HepG2 (cell line): ENCODE measurements around the gene AQP5. TPM values are rescaled to one million over a fixed set of nuclear protein-coding genes. Genes with fewer than 3 reads are reported as not detected.
A peak's percentile ranks its signal among the peaks of the same experiment; 100 is the strongest.

Experiments
- ATAC-seq: fragments of 200-7000 bp; cut with Tn5 transposase; 3 replicates; pipeline ENCODE4 v1.9.1; 2020; ENCODE audit warnings: mild to moderate bottlenecking, moderate library complexity
- BruUV-seq: library from RNA; stranded (reverse); fragments of 400-500 nt; replicated peaks from 2 replicates; lab custom pipeline; 2021; lab: Mats Ljungman, UMichigan
- CTCF ChIA-PET: fragments of 300-600 bp; formaldehyde crosslinking; extraction: SDS; loops from one replicate; lab custom pipeline; 2021; ENCODE audit warnings: low total read pairs, inconsistent platforms, low intra/inter-chr PET ratio; lab: Yijun Ruan, JAX
- POLR2A ChIA-PET: fragments of 350-600 bp; sonication (Branson Sonifier 250); formaldehyde crosslinking; loops from one replicate; lab custom pipeline; 2020; ENCODE audit warnings: antibody characterized with exemption, inconsistent platforms; lab: Yijun Ruan, JAX
- DNase-seq: peaks from one replicate; pipeline ENCODE4 v3.0.0-alpha.2; 2015; ENCODE audit warnings: low spot score
- FAIRE-seq: peaks from 3 replicates; lab custom pipeline; 2011; peaks lifted over from hg19 to GRCh38; lab: Jason Lieb, UNC
- H2AFZ ChIP-seq: one replicate; pipeline ENCODE4 v1.6.1; 2011; ENCODE audit warnings: low read length, inconsistent platforms
- H3K27ac ChIP-seq: fragments of 300-600 bp; 3 replicates; pipeline ENCODE4 v1.8.0; 2011; ENCODE audit warnings: mixed run types, mild to moderate bottlenecking, mixed read lengths, low read length, inconsistent platforms; ENCODE audit not compliant: insufficient read depth; ENCODE audit errors: extremely low read length
- H3K27me3 ChIP-seq, 2 experiments: fragments of 200-600 bp in 1 of 2; 2 replicates in 1 of 2; 3 replicates in 1 of 2; pipeline versions ENCODE4 v1.6.0 to v1.8.0; 2011; ENCODE audit warnings: low read length in 2 of 2, mild to moderate bottlenecking in 2 of 2, moderate library complexity in 2 of 2, inconsistent platforms in 1 of 2; ENCODE audit not compliant: insufficient read depth in 2 of 2, control insufficient read depth in 1 of 2
- H3K36me3 ChIP-seq, 2 experiments: fragments of 200-600 bp in 1 of 2; replicated peaks in 1 of 2; 2 replicates in 1 of 2; 3 replicates in 1 of 2; pipeline versions ENCODE4 v1.5.1 to v1.8.0; 2011; ENCODE audit warnings: low read length in 2 of 2, inconsistent platforms in 1 of 2; ENCODE audit not compliant: insufficient read depth in 2 of 2, control insufficient read depth in 1 of 2
- H3K4me1 ChIP-seq: 2 replicates; pipeline ENCODE4 v1.5.1; 2012; ENCODE audit warnings: low read length, inconsistent platforms; ENCODE audit not compliant: insufficient read depth
- H3K4me2 ChIP-seq: 2 replicates; pipeline ENCODE4 v1.6.0; 2011; ENCODE audit warnings: low read depth, low read length, inconsistent platforms
- H3K4me3 ChIP-seq, 3 experiments: fragments of 200-600 bp in 1 of 3; sonication (generic), shearing (Covaris generic) in 1 of 3; replicated peaks in 1 of 3; 2 replicates each; pipeline ENCODE4 v1.5.1; 2011 to 2016; ENCODE audit warnings: low read length in 3 of 3, inconsistent platforms in 2 of 3, low read depth in 2 of 3, mild to moderate bottlenecking in 2 of 3, control low read depth in 1 of 3, mixed read lengths in 1 of 3; ENCODE audit not compliant: insufficient read depth in 1 of 3
- H3K79me2 ChIP-seq: one replicate; pipeline ENCODE4 v1.6.1; 2011; ENCODE audit warnings: low read length, inconsistent platforms; ENCODE audit not compliant: insufficient read depth
- H3K9ac ChIP-seq: 2 replicates; pipeline ENCODE4 v1.6.0; 2011; ENCODE audit warnings: mild to moderate bottlenecking, low read depth, low read length, inconsistent platforms; ENCODE audit not compliant: insufficient read depth
- H3K9me3 ChIP-seq: 2 replicates; pipeline ENCODE4 v1.5.1; 2012; ENCODE audit warnings: mild to moderate bottlenecking, low read length
- H4K20me1 ChIP-seq: 2 replicates; pipeline ENCODE4 v1.6.0; 2011; ENCODE audit warnings: inconsistent platforms, mild to moderate bottlenecking, low read length, moderate library complexity; ENCODE audit not compliant: insufficient read depth
- ATF7 ChIP-seq, 2 experiments: fragments of 450-650 bp in 1 of 2; sonication (generic) in 1 of 2; formaldehyde crosslinking in 1 of 2; IDR thresholded peaks; 2 replicates each; pipeline versions ENCODE4 v1.4.0 to v1.6.1; 2016 to 2020; ENCODE audit warnings: antibody characterized with exemption in 1 of 2, mild to moderate bottlenecking in 1 of 2, missing genetic modification reagents in 1 of 2
- CC2D1A ChIP-seq: sonication (generic); formaldehyde crosslinking; IDR thresholded peaks from 2 replicates; pipeline ENCODE4 v1.8.1; 2023; ENCODE audit warnings: mild to moderate bottlenecking, missing genetic modification reagents
- CCAR2 ChIP-seq: fragments of 200-400 bp; formaldehyde crosslinking; optimal IDR thresholded peaks from 2 replicates; pipeline ENCODE3; 2018; ENCODE audit warnings: low read depth, mild to moderate bottlenecking, low read length, moderate library complexity
- FOSL2 ChIP-seq: sonication (generic); formaldehyde crosslinking; IDR thresholded peaks from 2 replicates; pipeline ENCODE4 v1.4.0; 2020; ENCODE audit warnings: missing genetic modification reagents
- GATAD2A ChIP-seq: IDR thresholded peaks from 2 replicates; pipeline ENCODE4 v1.6.1; 2016
- HCFC1 ChIP-seq: fragments of 150-350 bp; IDR thresholded peaks from 2 replicates; pipeline ENCODE4 v1.6.1; 2014; ENCODE audit warnings: low read depth, low read length
- KLF6 ChIP-seq: IDR thresholded peaks from 2 replicates; pipeline ENCODE4 v1.8.0; 2016; ENCODE audit warnings: missing biosample characterization, missing genetic modification reagents
- MEF2D ChIP-seq: sonication (generic); formaldehyde crosslinking; IDR thresholded peaks from 2 replicates; pipeline ENCODE4 v1.5.1; 2020; ENCODE audit warnings: mild to moderate bottlenecking, missing genetic modification reagents
- MEIS2 ChIP-seq: sonication (generic); formaldehyde crosslinking; IDR thresholded peaks from 2 replicates; pipeline ENCODE4 v1.9.0; 2021; ENCODE audit warnings: mild to moderate bottlenecking, missing genetic modification reagents
- MTA3 ChIP-seq: sonication (generic); formaldehyde crosslinking; IDR thresholded peaks from 2 replicates; pipeline ENCODE4 v1.4.0; 2020; ENCODE audit warnings: missing genetic modification reagents
- NR2F6 ChIP-seq, 2 experiments: IDR thresholded peaks; 2 replicates each; pipeline ENCODE4 v1.6.1; 2016; ENCODE audit warnings: antibody characterized with exemption in 1 of 2, mild to moderate bottlenecking in 1 of 2
- SIX1 ChIP-seq: sonication (generic); formaldehyde crosslinking; IDR thresholded peaks from 2 replicates; pipeline ENCODE4 v1.4.0; 2020; ENCODE audit warnings: missing genetic modification reagents, borderline replicate concordance
- TEAD2 ChIP-seq: sonication (generic); formaldehyde crosslinking; IDR thresholded peaks from 2 replicates; pipeline ENCODE4 v1.9.0; 2021; ENCODE audit warnings: missing genetic modification reagents
- ZNF317 ChIP-seq: sonication (generic); formaldehyde crosslinking; IDR thresholded peaks from 2 replicates; pipeline ENCODE4 v1.5.0; 2020; ENCODE audit warnings: mild to moderate bottlenecking, missing genetic modification reagents
- ZNF331 ChIP-seq: sonication (generic); formaldehyde crosslinking; IDR thresholded peaks from 2 replicates; pipeline ENCODE4 v1.4.0; 2020; ENCODE audit warnings: missing genetic modification reagents
- ZNF546 ChIP-seq: sonication (generic); formaldehyde crosslinking; conservative IDR thresholded peaks from 2 replicates; pipeline ENCODE4 v1.8.1; 2023; ENCODE audit warnings: mild to moderate bottlenecking, missing genetic modification reagents
- ZNF605 ChIP-seq: sonication (generic); formaldehyde crosslinking; IDR thresholded peaks from 2 replicates; pipeline ENCODE4 v1.8.0; 2022; ENCODE audit warnings: mild to moderate bottlenecking, missing genetic modification reagents
- ZNF660 ChIP-seq: sonication (generic); formaldehyde crosslinking; IDR thresholded peaks from 2 replicates; pipeline ENCODE4 v1.5.1; 2020; ENCODE audit warnings: mild to moderate bottlenecking, low read depth, missing genetic modification reagents, borderline replicate concordance
- ZNF720 ChIP-seq: sonication (generic); formaldehyde crosslinking; IDR thresholded peaks from 2 replicates; pipeline ENCODE4 v1.4.0; 2020; ENCODE audit warnings: missing genetic modification reagents
- WGBS: methylation state at CpG from one replicate; pipeline ENCODE4 v1.1.6; 2017; ENCODE audit warnings: low lambda C conversion rate; 5-methylcytosine and 5-hydroxymethylcytosine counted together
- in situ Hi-C: cut with HindIII; loops from 2 replicates; pipeline ENCODE4 v1.10.0; 2017; ENCODE audit warnings: low pct_unique_long_range_greater_than_20kb; ENCODE audit not compliant: extremely low pct_ligation_motif_present
- intact Hi-C: fragments of 100-400 bp; cut with micrococcal nuclease; formaldehyde crosslinking; loops from one replicate; pipeline ENCODE4 v1.10.0; 2022; ENCODE audit not compliant: unreplicated experiment
- polyA plus RNA-seq, 8 experiments: library from polyadenylated mRNA; depleted of rRNA in 3 of 8; stranded (reverse) in 7 of 8; unstranded in 1 of 8; fragments of >200 nt; fragmentation: Illumina TruSeq in 4 of 8; extraction: Trizol in 4 of 8; gene quantifications; 2 replicates each; pipeline versions ENCODE4 v1.2.1 to v1.2.3, GENCODE V29; 2011 to 2016; ENCODE audit warnings: low read depth in 4 of 8, missing spikeins in 1 of 8, mixed read lengths in 1 of 8; ENCODE audit not compliant: insufficient read depth in 1 of 8
- total RNA-seq, 5 experiments: library from RNA; depleted of rRNA; stranded (reverse); fragments of >200 nt; fragmentation: Illumina TruSeq; extraction: Trizol; gene quantifications; 2 replicates each; pipeline ENCODE4 v1.2.3, GENCODE V29; 2016; ENCODE audit warnings: low read depth in 1 of 5
- TF ChIP-seq, protein P1 (sequence below): sonication (generic); formaldehyde crosslinking; IDR thresholded peaks from 2 replicates; pipeline ENCODE4 v1.4.0; 2020; ENCODE audit warnings: mild to moderate bottlenecking, missing genetic modification reagents

AQP5 gene
- total and polyA plus RNA-seq, 2 of the 13 experiments (the other 11 are each of a cell fraction or from before 2014, with no cell fraction given) = not detected

DNA sequence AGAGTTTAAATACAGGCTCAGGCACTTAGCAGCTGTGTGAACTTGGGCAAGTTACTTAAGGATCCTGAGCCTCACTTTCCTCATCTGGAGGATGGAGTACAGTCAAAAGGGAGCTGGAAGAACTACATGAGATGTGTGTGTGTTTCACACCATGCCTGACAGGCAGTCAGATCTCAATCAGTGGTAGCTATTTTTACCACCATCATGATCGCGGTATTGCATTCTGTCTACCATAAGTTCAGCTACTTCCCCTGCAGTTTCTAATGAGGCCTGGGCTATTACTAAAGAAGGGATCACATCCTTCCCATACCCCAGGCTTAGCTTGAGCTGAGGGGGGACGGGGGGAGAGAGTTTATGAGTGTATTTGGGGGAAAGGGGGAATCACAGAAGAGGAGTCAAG, 18.1 kb downstream of the AQP5 start:
- BruUV-seq = no TSS peak
- POLR2A ChIA-PET = interaction anchor here (3.8 kb wide), 1 partner anchor 12 kb away, joined by 24 read pairs; no protein-coding TSS in a partner anchor
- Histone ChIP-seq H3K36me3 (no peaks in the 10 kb centered on the region), H2AFZ (no peak overlapping the region), H3K9ac (no peak overlapping the region), H3K4me3 (no peak overlapping the region), H3K79me2 (no peaks in the 10 kb centered on the region), H4K20me1 (no peaks in the 10 kb centered on the region), H3K27me3 (no peaks in the 10 kb centered on the region; a peak in 2 of 5 replicates), H3K4me1 (peaks cover 74% of the 10 kb centered on the region), H3K27ac (no peak overlapping the region), H3K4me2 (no peak overlapping the region), H3K9me3 (no peaks in the 10 kb centered on the region)
- WGBS = 81% methylated on average over 3 of the region's 3 CpGs
- CTCF ChIA-PET = no interaction called here
- DNase-seq (no peak), FAIRE-seq (no peak), ATAC-seq (no peak)
- intact Hi-C loops = loop anchor here (5.0 kb wide), 1 partner anchor 43 kb away; no protein-coding TSS in a partner anchor
- in situ Hi-C loops = no loop called here
- TF ChIP-seq, protein P1, sequence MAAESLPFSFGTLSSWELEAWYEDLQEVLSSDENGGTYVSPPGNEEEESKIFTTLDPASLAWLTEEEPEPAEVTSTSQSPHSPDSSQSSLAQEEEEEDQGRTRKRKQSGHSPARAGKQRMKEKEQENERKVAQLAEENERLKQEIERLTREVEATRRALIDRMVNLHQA (CRISPR knock-in tag) = no peak
- no peak for TF ChIP-seq ZNF660 (CRISPR knock-in tag)
- TF ChIP-seq ZNF331 = no peak
- TF ChIP-seq CC2D1A (CRISPR knock-in tag) = no peak
- no peak for TF ChIP-seq FOSL2 (CRISPR knock-in tag)

DNA sequence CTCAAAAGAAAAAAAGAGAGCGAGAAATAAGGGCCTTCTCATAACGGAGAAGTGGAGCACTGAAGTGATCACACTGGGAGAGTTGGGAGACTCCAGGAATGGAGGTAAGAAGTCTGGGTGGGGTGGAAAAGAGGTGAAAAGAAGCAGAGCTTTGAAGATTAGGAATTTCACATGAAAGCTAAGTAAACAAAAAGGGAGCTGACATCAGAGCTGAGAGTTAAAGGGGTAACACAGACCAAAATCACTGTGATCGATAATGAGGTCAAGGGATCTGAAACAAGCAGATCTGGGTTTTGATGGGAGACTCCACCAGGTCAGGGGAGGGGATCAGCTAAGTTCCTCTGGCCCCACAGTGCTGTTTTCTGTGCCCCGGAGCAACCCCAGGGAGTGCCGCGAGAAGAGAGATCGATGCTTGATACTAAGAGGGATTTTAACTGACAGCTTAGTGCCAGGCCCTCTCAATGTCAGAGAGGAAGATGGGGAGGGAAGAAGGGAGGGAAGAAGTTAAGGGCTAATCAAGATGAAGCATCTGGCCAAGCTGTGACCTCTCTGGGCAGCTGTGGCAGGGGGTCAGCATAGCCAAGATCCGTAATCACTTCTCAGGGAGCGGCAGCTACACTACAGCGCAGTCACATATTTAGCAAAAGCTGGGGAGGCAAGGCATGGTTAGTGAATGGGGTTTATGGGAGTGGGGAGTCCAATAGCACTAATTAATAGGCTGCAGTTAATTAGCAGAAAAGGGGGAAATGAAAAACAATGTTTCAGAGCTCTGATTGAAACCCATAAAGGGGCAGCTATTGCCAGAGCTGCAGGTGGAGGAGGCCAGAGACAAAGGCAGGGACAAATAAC, 19.1 kb downstream of the AQP5 start:
- H2AFZ ChIP-seq = no peak overlapping the region
- no TSS peak for BruUV-seq
- peaks cover 64% of the 10 kb centered on the region for H3K4me1 ChIP-seq
- H3K9me3 ChIP-seq = no peaks in the 10 kb centered on the region
- no peaks in the 10 kb centered on the region for H3K36me3 ChIP-seq
- DNase-seq = peak; percentile 51
- H3K79me2 ChIP-seq = no peaks in the 10 kb centered on the region
- POLR2A ChIA-PET = interaction anchor here (1.1 to 3.8 kb wide), 8 partner anchors 13 to 240 kb away, joined by 3 to 24 read pairs (median 6); partner anchors contain the start of genes BCDIN3D, COX14, NCKAP5L and RACGAP1
- no peaks in the 10 kb centered on the region for H4K20me1 ChIP-seq
- peak overlapping the region; percentile 51 for H3K27ac ChIP-seq
- CTCF ChIA-PET = no interaction called here
- WGBS = 15% methylated on average over 10 of the region's 10 CpGs
- peak; percentile 72 for ATAC-seq
- intact Hi-C loops = loop anchor here (1.0 to 5.0 kb wide), 2 partner anchors 13 to 42 kb away; no protein-coding TSS in a partner anchor
- H3K4me2 ChIP-seq = peak overlapping the region; percentile 84
- peak; percentile 75 for FAIRE-seq
- H3K4me3 ChIP-seq = peak overlapping the region; percentile 36 to 56 (median 39)
- H3K27me3 ChIP-seq = no peaks in the 10 kb centered on the region
- H3K9ac ChIP-seq = peak overlapping the region; percentile 37
- in situ Hi-C loops = no loop called here
- peak; percentile 32; the same call in 1 of the 2 replicates for TF ChIP-seq ZNF605 (CRISPR knock-in tag)
- no peak for TF ChIP-seq CCAR2
- no peak for TF ChIP-seq KLF6 (CRISPR knock-in tag)
- TF ChIP-seq HCFC1 = no peak
- TF ChIP-seq GATAD2A (CRISPR knock-in tag) = peak; percentile 67
- peak; percentile 80 for TF ChIP-seq NR2F6 (IDR thresholded peaks at IDR 0.05)
- TF ChIP-seq NR2F6 (CRISPR knock-in tag; IDR thresholded peaks at IDR 0.05) = peak; percentile 68
- no peak for TF ChIP-seq TEAD2
- no peak for TF ChIP-seq ZNF317 (CRISPR knock-in tag)
- TF ChIP-seq ZNF720 (CRISPR knock-in tag) = no peak
- TF ChIP-seq ATF7 (IDR thresholded peaks at IDR 0.05) = no peak
- no peak for TF ChIP-seq ATF7 (CRISPR knock-in tag; IDR thresholded peaks at IDR 0.05)
- TF ChIP-seq MEIS2 = no peak
- TF ChIP-seq ZNF546 (CRISPR knock-in tag) = no peak
- TF ChIP-seq MTA3 (CRISPR knock-in tag) = no peak
- 0 out of 2 replicates have a peak, but pooled peaks have one; percentile 17 for TF ChIP-seq SIX1 (CRISPR knock-in tag)
- TF ChIP-seq MEF2D (CRISPR knock-in tag) = no peak
